Measurements from ENCODE around the gene DNM1. TPM values are rescaled to one million over a fixed set of nuclear protein-coding genes. Genes with fewer than 3 reads are reported as not detected.
A peak's percentile ranks its signal among the peaks of the same experiment; 100 is the strongest.

The DNM1 gene
- polyA plus RNA-seq, 3 donors, result 0.05 to 4.9 (median 0.56) TPM

DNA sequence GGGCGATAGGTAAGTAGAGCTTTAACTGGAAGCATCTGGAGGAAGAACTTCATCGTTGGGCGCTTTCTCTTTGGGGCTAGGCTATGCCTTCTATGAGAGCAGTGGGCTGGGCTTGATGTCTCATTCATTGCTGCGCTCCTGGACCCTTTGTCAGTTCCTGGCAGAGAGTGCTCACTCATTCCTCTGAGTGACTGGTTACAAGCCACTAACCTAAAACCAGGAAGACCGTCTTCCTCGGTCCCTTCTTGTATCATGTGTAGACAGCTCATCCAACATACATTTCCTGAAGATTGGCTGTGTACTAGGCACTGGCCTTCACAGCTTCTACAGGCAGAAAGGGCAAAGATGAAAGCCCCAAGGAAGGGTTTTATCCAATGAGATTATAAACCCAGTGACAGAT lies 79.3 kb downstream of the DNM1 start:
- Histone ChIP-seq H3K4me3 (replicated peaks in 1 of 3; ENCODE audit: low read depth in 2 of 3, low read length in 3 of 3) (no peak overlapping the region), H3K9me3 (replicated peaks in 1 of 2; ENCODE audit: control insufficient read depth in 1 of 2, insufficient read depth in 1 of 2, low read length in 2 of 2) (no peaks in the 10 kb centered on the region), H3K4me1 (ENCODE audit: control insufficient read depth in 1 of 2, insufficient read depth in 2 of 2, low read length in 2 of 2) (peaks cover 4% of the 10 kb centered on the region in 2 donors), H3K27ac (ENCODE audit: low read depth in 1 of 2, low read length in 2 of 2) (no peak overlapping the region), H3K4me2 (replicated peaks; ENCODE audit: extremely low read depth, low read length, poor library complexity, severe bottlenecking) (no peak overlapping the region), H3K36me3 (replicated peaks in 1 of 2; ENCODE audit: control insufficient read depth in 1 of 2, insufficient read depth in 2 of 2, low read length in 2 of 2) (peaks cover 13 to 19% of the 10 kb centered on the region in 2 donors), H2AFZ (ENCODE audit: insufficient read depth, low read depth, low read length, poor library complexity, severe bottlenecking) (no peak overlapping the region), H3K27me3 (ENCODE audit: control insufficient read depth in 2 of 2, insufficient read depth in 2 of 2, low read length in 2 of 2) (no peaks in the 10 kb centered on the region), H3K9ac (ENCODE audit: insufficient read depth, low read length, poor library complexity, severe bottlenecking) (no peak overlapping the region), H4K20me1 (ENCODE audit: insufficient read depth, low read length) (no peaks in the 10 kb centered on the region), H3K79me2 (ENCODE audit: insufficient read depth, low read length) (no peaks in the 10 kb centered on the region)
- Mint-ChIP-seq H3K27me3 (ENCODE audit: low read depth in 3 of 3) (no peaks in the 10 kb centered on the region), H3K4me3 (no peak overlapping the region), H3K27ac (no peak overlapping the region), H3K36me3 (peaks cover 13 to 21% of the 10 kb centered on the region in 2 donors), H3K9me3 (no peaks in the 10 kb centered on the region), H3K4me1 (peaks cover 11% of the 10 kb centered on the region)
- TF ChIP-seq, protein P1, sequence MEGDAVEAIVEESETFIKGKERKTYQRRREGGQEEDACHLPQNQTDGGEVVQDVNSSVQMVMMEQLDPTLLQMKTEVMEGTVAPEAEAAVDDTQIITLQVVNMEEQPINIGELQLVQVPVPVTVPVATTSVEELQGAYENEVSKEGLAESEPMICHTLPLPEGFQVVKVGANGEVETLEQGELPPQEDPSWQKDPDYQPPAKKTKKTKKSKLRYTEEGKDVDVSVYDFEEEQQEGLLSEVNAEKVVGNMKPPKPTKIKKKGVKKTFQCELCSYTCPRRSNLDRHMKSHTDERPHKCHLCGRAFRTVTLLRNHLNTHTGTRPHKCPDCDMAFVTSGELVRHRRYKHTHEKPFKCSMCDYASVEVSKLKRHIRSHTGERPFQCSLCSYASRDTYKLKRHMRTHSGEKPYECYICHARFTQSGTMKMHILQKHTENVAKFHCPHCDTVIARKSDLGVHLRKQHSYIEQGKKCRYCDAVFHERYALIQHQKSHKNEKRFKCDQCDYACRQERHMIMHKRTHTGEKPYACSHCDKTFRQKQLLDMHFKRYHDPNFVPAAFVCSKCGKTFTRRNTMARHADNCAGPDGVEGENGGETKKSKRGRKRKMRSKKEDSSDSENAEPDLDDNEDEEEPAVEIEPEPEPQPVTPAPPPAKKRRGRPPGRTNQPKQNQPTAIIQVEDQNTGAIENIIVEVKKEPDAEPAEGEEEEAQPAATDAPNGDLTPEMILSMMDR (IDR thresholded peaks at IDR 0.05), result no peak
- WGBS (ENCODE audit: insufficient coverage), result 95% methylated on average over 6 of the region's 6 CpGs
- intact Hi-C loops (cut with micrococcal nuclease), result no loop called here
- no peak for DNase-seq

DNA sequence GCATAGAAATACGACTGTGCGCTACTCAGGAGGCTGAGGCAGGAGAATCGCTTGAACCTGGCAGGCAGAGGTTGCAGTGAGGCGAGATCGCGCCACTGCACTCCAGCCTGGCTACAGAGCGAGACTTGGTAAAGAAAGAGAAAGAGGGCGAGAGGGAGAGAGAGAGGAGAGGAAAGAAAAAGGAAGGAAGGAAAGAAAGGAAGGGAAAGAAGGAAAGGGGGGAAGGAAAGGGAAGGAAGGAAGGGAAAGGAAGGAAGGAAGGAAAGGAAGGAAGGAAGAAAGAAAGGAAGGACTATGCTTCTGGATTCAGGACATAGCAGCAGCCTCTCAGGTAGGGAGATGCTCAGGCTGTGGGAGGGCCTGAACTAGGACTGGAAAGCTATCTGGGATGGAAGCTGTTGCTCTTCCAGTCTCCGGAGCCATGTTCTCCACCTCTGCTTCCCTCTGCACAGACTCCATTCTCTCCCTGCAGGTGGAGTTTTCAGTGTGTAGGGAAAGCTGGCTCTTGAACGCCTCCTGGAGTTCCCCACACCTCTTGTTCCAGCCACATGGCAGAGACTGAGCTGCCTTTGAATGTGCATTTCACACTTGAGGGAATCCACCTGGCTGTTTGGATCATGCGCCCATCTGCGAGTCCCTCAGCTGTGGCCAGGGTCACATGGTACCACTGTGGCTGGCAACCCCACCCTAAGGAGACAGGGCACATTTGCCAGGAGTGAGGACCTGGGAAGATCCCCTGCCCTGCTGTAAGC lies 82.0 kb downstream of the DNM1 start:
- TF ChIP-seq, protein P1 (IDR thresholded peaks at IDR 0.05), result no peak
- Histone ChIP-seq H3K27me3 (ENCODE audit: control insufficient read depth in 2 of 2, insufficient read depth in 2 of 2, low read length in 2 of 2) (no peaks in the 10 kb centered on the region), H3K4me3 (replicated peaks in 1 of 3; ENCODE audit: low read depth in 2 of 3, low read length in 3 of 3) (no peak overlapping the region), H3K9me3 (replicated peaks in 1 of 2; ENCODE audit: control insufficient read depth in 1 of 2, insufficient read depth in 1 of 2, low read length in 2 of 2) (no peaks in the 10 kb centered on the region), H3K4me2 (replicated peaks; ENCODE audit: extremely low read depth, low read length, poor library complexity, severe bottlenecking) (no peak overlapping the region), H4K20me1 (ENCODE audit: insufficient read depth, low read length) (no peaks in the 10 kb centered on the region), H3K79me2 (ENCODE audit: insufficient read depth, low read length) (no peaks in the 10 kb centered on the region), H2AFZ (ENCODE audit: insufficient read depth, low read depth, low read length, poor library complexity, severe bottlenecking) (no peak overlapping the region), H3K4me1 (ENCODE audit: control insufficient read depth in 1 of 2, insufficient read depth in 2 of 2, low read length in 2 of 2) (peaks cover under 1 to 2% of the 10 kb centered on the region in 2 donors), H3K27ac (ENCODE audit: low read depth in 1 of 2, low read length in 2 of 2) (no peak overlapping the region), H3K36me3 (replicated peaks in 1 of 2; ENCODE audit: control insufficient read depth in 1 of 2, insufficient read depth in 2 of 2, low read length in 2 of 2) (peaks cover 13 to 19% of the 10 kb centered on the region in 2 donors), H3K9ac (ENCODE audit: insufficient read depth, low read length, poor library complexity, severe bottlenecking) (no peak overlapping the region)
- H3K4me3 Mint-ChIP-seq, result no peak overlapping the region
- peaks cover 6% of the 10 kb centered on the region for H3K4me1 Mint-ChIP-seq
- H3K27ac Mint-ChIP-seq, result peak overlapping the region in 1 of 7 donors; percentile 48
- WGBS (ENCODE audit: insufficient coverage), result 98% methylated on average over 10 of the region's 12 CpGs
- no peaks in the 10 kb centered on the region for H3K9me3 Mint-ChIP-seq
- intact Hi-C loops (cut with micrococcal nuclease), result no loop called here
- H3K36me3 Mint-ChIP-seq, result peaks cover 18 to 33% of the 10 kb centered on the region in 2 donors
- DNase-seq, result no peak
- no peaks in the 10 kb centered on the region for H3K27me3 Mint-ChIP-seq (ENCODE audit: low read depth in 3 of 3)
